IgD-negative memory B cell (primary cell): ENCODE data around the gene CYSLTR2. TPM values are rescaled to one million over a fixed set of nuclear protein-coding genes. Genes with fewer than 3 reads are reported as not detected.

Experiments
- H3K27ac Mint-ChIP-seq, 3 donors: one replicate each; pipeline ENCODE4 v1.8.0; 2020 to 2022; ENCODE audit warnings: mild to moderate bottlenecking in 3 of 3, mixed read lengths in 3 of 3, moderate library complexity in 1 of 3
- H3K27me3 Mint-ChIP-seq: one replicate; pipeline ENCODE4 v1.8.0; 2021; ENCODE audit warnings: mixed read lengths
- H3K36me3 Mint-ChIP-seq: one replicate; pipeline ENCODE4 v1.8.0; 2020; ENCODE audit warnings: mild to moderate bottlenecking, mixed read lengths
- H3K4me1 Mint-ChIP-seq, 3 donors: one replicate each; pipeline ENCODE4 v1.8.0; 2020 to 2022; ENCODE audit warnings: mixed read lengths in 3 of 3, mild to moderate bottlenecking in 1 of 3
- H3K4me3 Mint-ChIP-seq, 4 donors: one replicate each; pipeline ENCODE4 v1.8.0; 2020 to 2022; ENCODE audit warnings: mild to moderate bottlenecking in 4 of 4, mixed read lengths in 4 of 4, moderate library complexity in 3 of 4
- H3K9me3 Mint-ChIP-seq, 3 donors: one replicate each; pipeline ENCODE4 v1.8.0; 2020 to 2021; ENCODE audit warnings: mixed read lengths in 3 of 3, mild to moderate bottlenecking in 1 of 3
- polyA plus RNA-seq: library from polyadenylated mRNA; unstranded; fragments of 300-500 nt; fragmentation: Illumina TruSeq; gene quantifications from one replicate; pipeline ENCODE4 v1.2.3, GENCODE V29; 2021

Gene CYSLTR2
- polyA plus RNA-seq, 1 donor from 2014 or later = not detected

DNA sequence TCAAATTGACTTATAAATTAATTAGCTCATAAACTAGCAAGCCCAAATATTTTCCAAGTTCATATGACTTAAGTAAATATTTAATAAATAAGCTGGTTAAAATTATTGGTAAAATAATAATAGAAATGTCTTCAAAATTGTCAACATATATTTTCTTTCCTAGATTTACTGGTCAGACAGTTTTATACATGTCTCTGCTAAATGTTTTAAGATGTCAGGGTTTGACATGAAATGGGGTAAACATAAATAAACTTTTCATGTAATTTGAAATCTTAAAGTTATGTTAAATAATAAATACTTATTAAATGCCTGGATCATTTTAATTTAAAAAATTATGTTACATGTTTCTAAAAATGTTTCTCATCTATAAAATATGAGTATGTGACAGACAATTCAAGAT is 18.3 kb upstream of the CYSLTR2 start:
- no peak overlapping the region for H3K4me3 Mint-ChIP-seq
- peaks cover 5% of the 10 kb centered on the region for H3K36me3 Mint-ChIP-seq
- H3K27me3 Mint-ChIP-seq = peaks cover 6% of the 10 kb centered on the region
- H3K4me1 Mint-ChIP-seq = no peaks in the 10 kb centered on the region
- peaks cover 16 to 34% (median 28%) of the 10 kb centered on the region in 3 donors for H3K9me3 Mint-ChIP-seq
- H3K27ac Mint-ChIP-seq = no peak overlapping the region

GRCh38 chr13:48636550-48636949 is 17.2 kb upstream of the CYSLTR2 start:
- H3K27me3 Mint-ChIP-seq = peaks cover 4% of the 10 kb centered on the region
- peaks cover 5% of the 10 kb centered on the region for H3K36me3 Mint-ChIP-seq
- H3K27ac Mint-ChIP-seq = no peak overlapping the region
- H3K9me3 Mint-ChIP-seq = peaks cover 14 to 31% (median 28%) of the 10 kb centered on the region in 3 donors
- no peaks in the 10 kb centered on the region for H3K4me1 Mint-ChIP-seq
- H3K4me3 Mint-ChIP-seq = no peak overlapping the region

GRCh38 chr13:48637601-48638000 is 16.1 kb upstream of the CYSLTR2 start:
- Mint-ChIP-seq H3K27me3 (peaks cover 9% of the 10 kb centered on the region), H3K27ac (no peak overlapping the region), H3K4me1 (no peaks in the 10 kb centered on the region)

DNA sequence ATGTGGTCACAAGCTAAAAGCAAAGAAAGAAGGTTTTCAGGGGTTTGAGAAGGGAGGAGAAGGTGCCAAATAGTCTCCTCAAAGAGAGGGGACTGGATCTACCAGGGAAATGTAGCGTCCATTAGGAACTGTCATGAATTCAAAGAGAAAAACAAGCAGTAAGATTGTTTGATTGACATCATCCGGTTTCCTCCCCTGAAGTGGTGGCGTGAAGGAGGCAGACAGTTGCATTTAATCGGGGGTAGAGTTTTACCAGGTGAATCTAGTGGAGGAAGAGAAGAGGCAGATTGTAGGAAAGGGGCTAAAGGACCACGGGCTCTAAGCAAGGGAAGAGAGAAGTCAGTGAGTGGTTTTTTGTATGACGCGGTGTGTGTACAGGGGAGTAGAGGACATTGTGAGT is 13.0 kb upstream of the CYSLTR2 start:
- Mint-ChIP-seq H3K4me3 (no peak overlapping the region), H3K27ac (no peak overlapping the region), H3K36me3 (peaks cover 5% of the 10 kb centered on the region)

More at GRCh38 chr13:48637601-48638000, 16.1 kb upstream of the CYSLTR2 start:
- Mint-ChIP-seq H3K36me3 (peaks cover 5% of the 10 kb centered on the region), H3K4me3 (peak overlapping the region in 1 of 4 donors; percentile 22), H3K9me3 (peaks cover 14 to 28% (median 28%) of the 10 kb centered on the region in 3 donors)

GRCh38 chr13:48641404-48641803 is 12.3 kb upstream of the CYSLTR2 start:
- H3K4me1 Mint-ChIP-seq = no peaks in the 10 kb centered on the region
- H3K9me3 Mint-ChIP-seq = peaks cover 7 to 12% (median 8%) of the 10 kb centered on the region in 3 donors
- H3K36me3 Mint-ChIP-seq = peaks cover 3% of the 10 kb centered on the region
- H3K4me3 Mint-ChIP-seq = no peak overlapping the region
- H3K27ac Mint-ChIP-seq = no peak overlapping the region
- peaks cover 9% of the 10 kb centered on the region for H3K27me3 Mint-ChIP-seq

More for the DNA sequence above, 13.0 kb upstream of the CYSLTR2 start:
- no peaks in the 10 kb centered on the region for H3K4me1 Mint-ChIP-seq
- H3K27me3 Mint-ChIP-seq = peaks cover 9% of the 10 kb centered on the region
- peaks cover 12 to 18% (median 12%) of the 10 kb centered on the region in 3 donors for H3K9me3 Mint-ChIP-seq

GRCh38 chr13:48642061-48642460 is 11.7 kb upstream of the CYSLTR2 start:
- Mint-ChIP-seq H3K4me1 (no peaks in the 10 kb centered on the region), H3K4me3 (no peak overlapping the region), H3K27ac (no peak overlapping the region), H3K9me3 (peaks cover 4 to 9% (median 6%) of the 10 kb centered on the region in 3 donors), H3K27me3 (peaks cover 12% of the 10 kb centered on the region), H3K36me3 (peaks cover 2% of the 10 kb centered on the region)

- Mint-ChIP-seq H3K4me1 (no peaks in the 10 kb centered on the region), H3K9me3 (peaks cover 2 to 4% (median 4%) of the 10 kb centered on the region in 3 donors), H3K27ac (no peak overlapping the region), H3K36me3 (no peaks in the 10 kb centered on the region), H3K4me3 (no peak overlapping the region), H3K27me3 (peaks cover 17% of the 10 kb centered on the region)
Observed at GRCh38 chr13:48643159-48643558, 10.6 kb upstream of the CYSLTR2 start.

DNA sequence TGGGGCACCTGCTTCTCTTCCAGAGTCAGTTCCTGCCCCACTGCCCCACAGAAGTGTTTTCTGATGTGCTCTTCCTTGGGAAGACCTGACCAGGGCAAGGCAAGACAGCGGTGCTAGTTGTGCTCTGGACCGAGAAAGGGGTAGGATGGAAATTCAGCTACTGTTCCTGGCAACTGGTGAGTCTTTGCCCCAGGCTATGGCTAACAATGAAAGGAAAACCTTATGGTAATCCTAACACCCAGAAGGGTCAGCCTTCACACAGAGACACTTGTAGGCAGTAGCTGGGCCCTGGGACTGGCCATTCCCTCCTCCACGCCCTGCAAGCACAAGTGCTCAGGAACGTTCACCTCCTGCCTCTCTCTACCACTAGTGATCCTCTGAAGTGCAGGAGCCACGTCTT is 9.6 kb upstream of the CYSLTR2 start:
- no peak overlapping the region for H3K4me3 Mint-ChIP-seq
- no peaks in the 10 kb centered on the region for H3K4me1 Mint-ChIP-seq
- H3K9me3 Mint-ChIP-seq = peaks cover 0 to 2% (median 1%) of the 10 kb centered on the region in 3 donors
- H3K27ac Mint-ChIP-seq = no peak overlapping the region
- H3K27me3 Mint-ChIP-seq = peaks cover 22% of the 10 kb centered on the region
- H3K36me3 Mint-ChIP-seq = no peaks in the 10 kb centered on the region

- Mint-ChIP-seq H3K27me3 (peaks cover 27% of the 10 kb centered on the region), H3K4me1 (no peaks in the 10 kb centered on the region), H3K36me3 (no peaks in the 10 kb centered on the region), H3K9me3 (no peaks in the 10 kb centered on the region), H3K4me3 (no peak overlapping the region), H3K27ac (no peak overlapping the region)
Observed at GRCh38 chr13:48644951-48645350, 8.8 kb upstream of the CYSLTR2 start.

DNA sequence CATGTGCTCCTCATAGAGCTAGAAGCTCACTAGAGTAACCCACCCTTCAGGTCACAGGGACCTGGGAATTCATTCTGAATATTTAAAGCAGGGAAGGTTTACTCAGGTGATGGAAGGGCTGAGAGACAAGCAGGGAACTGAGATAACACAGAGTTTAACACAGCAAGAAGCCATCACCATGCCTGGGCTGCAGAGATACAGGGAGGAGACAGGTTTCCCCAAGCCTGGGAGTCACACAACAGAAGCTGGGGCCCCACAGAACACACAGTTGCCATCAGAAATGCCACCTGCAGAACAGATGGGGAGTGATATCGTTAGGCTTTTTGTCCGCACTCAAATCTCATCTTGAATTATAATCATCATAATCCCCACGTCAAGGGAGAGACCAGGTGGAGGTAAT is 7.9 kb upstream of the CYSLTR2 start:
- Mint-ChIP-seq H3K27ac (no peak overlapping the region), H3K4me1 (no peaks in the 10 kb centered on the region), H3K36me3 (no peaks in the 10 kb centered on the region), H3K27me3 (peaks cover 27% of the 10 kb centered on the region), H3K9me3 (no peaks in the 10 kb centered on the region), H3K4me3 (no peak overlapping the region)

DNA sequence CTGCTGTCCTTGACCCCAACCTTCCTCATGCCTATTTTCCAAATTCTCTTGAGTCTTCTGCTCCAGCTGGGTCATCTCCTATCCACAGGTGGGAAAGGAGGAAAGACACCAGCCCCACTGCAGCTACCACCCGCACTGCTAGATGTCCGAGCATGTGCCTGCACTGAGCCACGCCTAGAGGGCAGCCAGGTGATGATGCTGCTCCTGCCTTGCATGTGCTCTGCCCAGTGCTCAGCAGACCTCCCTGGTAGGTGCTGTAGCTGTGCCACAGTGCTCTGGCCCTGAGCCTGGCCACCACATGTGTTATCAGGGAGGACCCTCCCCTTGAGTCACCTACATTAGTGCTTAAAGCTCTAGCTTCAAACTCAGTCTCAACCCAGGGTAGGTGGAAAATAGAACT is 6.9 kb upstream of the CYSLTR2 start:
- Mint-ChIP-seq H3K27me3 (peaks cover 30% of the 10 kb centered on the region), H3K27ac (no peak overlapping the region), H3K4me3 (no peak overlapping the region), H3K4me1 (no peaks in the 10 kb centered on the region), H3K9me3 (no peaks in the 10 kb centered on the region), H3K36me3 (no peaks in the 10 kb centered on the region)

GRCh38 chr13:48647625-48648024 is 6.1 kb upstream of the CYSLTR2 start:
- Mint-ChIP-seq H3K9me3 (no peaks in the 10 kb centered on the region), H3K4me1 (no peaks in the 10 kb centered on the region), H3K4me3 (no peak overlapping the region), H3K27me3 (peaks cover 29% of the 10 kb centered on the region), H3K27ac (no peak overlapping the region), H3K36me3 (no peaks in the 10 kb centered on the region)

DNA sequence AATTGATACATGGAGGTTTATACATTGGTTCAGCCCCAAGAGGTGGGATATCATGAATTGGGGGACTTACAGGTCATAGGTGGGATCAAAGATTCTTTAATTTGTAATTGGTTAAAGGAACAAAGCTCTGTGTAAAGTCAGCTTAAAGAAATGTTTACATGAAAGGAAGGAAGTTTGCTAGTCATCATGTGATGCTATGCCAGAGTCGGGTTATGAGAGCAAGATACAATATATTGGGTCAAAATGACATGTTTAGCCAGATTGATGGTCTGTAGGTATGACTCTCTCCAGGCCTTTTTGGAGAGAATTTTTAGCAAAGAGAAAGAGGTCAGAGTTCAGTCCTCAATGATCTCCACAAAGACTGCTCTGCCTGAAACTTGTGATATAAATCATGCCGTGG is 5.3 kb upstream of the CYSLTR2 start:
- no peak overlapping the region for H3K4me3 Mint-ChIP-seq
- no peaks in the 10 kb centered on the region for H3K9me3 Mint-ChIP-seq
- peaks cover 0 to 8% (median 7%) of the 10 kb centered on the region in 3 donors for H3K4me1 Mint-ChIP-seq
- no peak overlapping the region for H3K27ac Mint-ChIP-seq
- peaks cover 29% of the 10 kb centered on the region for H3K27me3 Mint-ChIP-seq
- H3K36me3 Mint-ChIP-seq = no peaks in the 10 kb centered on the region

GRCh38 chr13:48652851-48653471 is 768 bp upstream of the CYSLTR2 start:
- Mint-ChIP-seq H3K27me3 (peaks cover 19% of the 10 kb centered on the region), H3K27ac (peak overlapping the region in 2 of 3 donors; percentile 3 to 14), H3K4me3 (peak overlapping the region in 1 of 4 donors; percentile 13), H3K4me1 (peaks cover 0 to 18% (median 12%) of the 10 kb centered on the region in 3 donors), H3K9me3 (no peaks in the 10 kb centered on the region), H3K36me3 (no peaks in the 10 kb centered on the region)

DNA sequence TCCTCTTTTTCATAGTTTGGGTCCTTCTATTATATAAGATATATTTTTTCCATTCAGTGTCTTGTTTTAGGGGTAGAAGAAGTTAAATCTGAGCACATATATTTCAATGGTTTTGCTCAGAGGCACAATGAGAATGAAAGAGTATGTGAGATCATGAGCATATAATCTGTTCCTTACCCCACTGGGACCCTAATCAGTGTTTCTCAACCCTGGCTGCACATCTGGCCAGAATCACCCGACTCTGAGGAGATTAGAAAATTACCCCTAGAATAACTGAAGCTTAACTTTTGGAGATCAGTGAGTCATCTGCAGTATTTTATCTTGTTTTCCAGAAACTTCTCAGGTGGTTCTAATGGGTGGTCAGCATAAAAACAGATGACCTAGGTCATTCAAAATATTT is 782 bp downstream of the CYSLTR2 start:
- H3K36me3 Mint-ChIP-seq = no peaks in the 10 kb centered on the region
- H3K4me3 Mint-ChIP-seq = no peak overlapping the region
- no peak overlapping the region for H3K27ac Mint-ChIP-seq
- H3K9me3 Mint-ChIP-seq = no peaks in the 10 kb centered on the region
- peaks cover 1 to 18% (median 12%) of the 10 kb centered on the region in 3 donors for H3K4me1 Mint-ChIP-seq
- peaks cover 12% of the 10 kb centered on the region for H3K27me3 Mint-ChIP-seq

- no peaks in the 10 kb centered on the region for H3K36me3 Mint-ChIP-seq
- H3K4me1 Mint-ChIP-seq = peaks cover 1 to 18% (median 14%) of the 10 kb centered on the region in 3 donors
- H3K9me3 Mint-ChIP-seq = no peaks in the 10 kb centered on the region
- no peak overlapping the region for H3K4me3 Mint-ChIP-seq
- H3K27ac Mint-ChIP-seq = no peak overlapping the region
- H3K27me3 Mint-ChIP-seq = peaks cover 10% of the 10 kb centered on the region
Observed at GRCh38 chr13:48655291-48655690, 1.6 kb downstream of the CYSLTR2 start.
